CD14-positive monocyte (primary cell): ENCODE data around the gene UST. TPM values are rescaled to one million over a fixed set of nuclear protein-coding genes. Genes with fewer than 3 reads are reported as not detected.

Experiments used
- DNase-seq, 3 donors: peaks; one replicate each; pipeline ENCODE4 v3.0.0-alpha.2; 2011 to 2022
- H2AFZ ChIP-seq: 2 replicates; pipeline ENCODE4 v1.6.0; 2012; ENCODE audit warnings: mild to moderate bottlenecking, low read depth, low read length, inconsistent platforms; ENCODE audit not compliant: insufficient read depth, poor library complexity, severe bottlenecking
- H3K27ac ChIP-seq, 2 donors: 1 replicate in 1 of 2; 2 replicates in 1 of 2; pipeline ENCODE4 v1.5.1; 2012 to 2013; ENCODE audit warnings: low read length in 2 of 2, control low read depth in 1 of 2, inconsistent platforms in 1 of 2, low read depth in 1 of 2, mild to moderate bottlenecking in 1 of 2
- H3K27me3 ChIP-seq, 2 donors: one replicate each; pipeline versions ENCODE4 v1.6.0 to v1.6.1; 2011 to 2013; ENCODE audit warnings: low read length in 2 of 2; ENCODE audit not compliant: control insufficient read depth in 2 of 2, insufficient read depth in 2 of 2
- H3K36me3 ChIP-seq, 2 donors: replicated peaks in 1 of 2; 1 replicate in 1 of 2; 2 replicates in 1 of 2; pipeline versions ENCODE4 v1.5.1 to v1.6.1; 2012 to 2013; ENCODE audit warnings: low read length in 2 of 2, control low read depth in 1 of 2, inconsistent platforms in 1 of 2, mild to moderate bottlenecking in 1 of 2; ENCODE audit not compliant: insufficient read depth in 2 of 2, control insufficient read depth in 1 of 2
- H3K4me1 ChIP-seq, 2 donors: 1 replicate in 1 of 2; 2 replicates in 1 of 2; pipeline versions ENCODE4 v1.5.1 to v1.6.1; 2012 to 2013; ENCODE audit warnings: low read length in 2 of 2, control low read depth in 1 of 2, inconsistent platforms in 1 of 2, mild to moderate bottlenecking in 1 of 2, moderate library complexity in 1 of 2; ENCODE audit not compliant: insufficient read depth in 2 of 2, control insufficient read depth in 1 of 2
- H3K4me2 ChIP-seq: replicated peaks from 2 replicates; pipeline ENCODE3; 2012; ENCODE audit warnings: low read length, moderate library complexity, mild to moderate bottlenecking; ENCODE audit not compliant: poor library complexity, severe bottlenecking; ENCODE audit errors: extremely low read depth
- H3K4me3 ChIP-seq, 3 experiments: fragments of 200-600 bp in 1 of 3; sonication (generic) in 1 of 3; replicated peaks in 1 of 3; 1 replicate in 2 of 3; 2 replicates in 1 of 3; pipeline ENCODE4 v1.5.1; 2011 to 2013; ENCODE audit warnings: low read length in 3 of 3, mild to moderate bottlenecking in 3 of 3, control low read depth in 2 of 3, low read depth in 2 of 3, inconsistent platforms in 1 of 3, moderate library complexity in 1 of 3
- H3K79me2 ChIP-seq: 2 replicates; pipeline ENCODE4 v1.6.0; 2012; ENCODE audit warnings: mild to moderate bottlenecking, control low read depth, inconsistent platforms, low read length, moderate library complexity; ENCODE audit not compliant: insufficient read depth
- H3K9ac ChIP-seq: 2 replicates; pipeline ENCODE4 v1.6.0; 2017; ENCODE audit warnings: low read length, mild to moderate bottlenecking; ENCODE audit not compliant: insufficient read depth, poor library complexity, severe bottlenecking
- H3K9me3 ChIP-seq, 2 donors: replicated peaks in 1 of 2; 1 replicate in 1 of 2; 2 replicates in 1 of 2; pipeline versions ENCODE4 v1.5.1 to v1.6.1; 2012 to 2013; ENCODE audit warnings: low read length in 2 of 2, control low read depth in 1 of 2; ENCODE audit not compliant: control insufficient read depth in 1 of 2, insufficient read depth in 1 of 2
- H4K20me1 ChIP-seq: 2 replicates; pipeline ENCODE4 v1.6.0; 2012; ENCODE audit warnings: mild to moderate bottlenecking, low read length, control low read depth, moderate library complexity; ENCODE audit not compliant: insufficient read depth
- H3K27ac Mint-ChIP-seq, 7 donors: one replicate each; pipeline ENCODE4 v1.8.0; 2020; ENCODE audit warnings: mild to moderate bottlenecking in 7 of 7, mixed read lengths in 7 of 7, moderate library complexity in 6 of 7, inconsistent platforms in 2 of 7
- H3K27me3 Mint-ChIP-seq, 3 donors: one replicate each; pipeline ENCODE4 v1.8.0; 2021 to 2022; ENCODE audit warnings: low read depth in 3 of 3, mild to moderate bottlenecking in 3 of 3, mixed read lengths in 3 of 3, moderate library complexity in 3 of 3, inconsistent platforms in 1 of 3
- H3K36me3 Mint-ChIP-seq, 2 donors: one replicate each; pipeline ENCODE4 v1.8.0; 2020; ENCODE audit warnings: mixed read lengths in 2 of 2, inconsistent platforms in 1 of 2, mild to moderate bottlenecking in 1 of 2
- H3K4me1 Mint-ChIP-seq: one replicate; pipeline ENCODE4 v1.8.0; 2020; ENCODE audit warnings: mild to moderate bottlenecking, mixed read lengths
- H3K4me3 Mint-ChIP-seq, 2 donors: one replicate each; pipeline ENCODE4 v1.8.0; 2020; ENCODE audit warnings: mild to moderate bottlenecking in 2 of 2, mixed read lengths in 2 of 2, moderate library complexity in 1 of 2
- H3K9me3 Mint-ChIP-seq, 7 donors: one replicate each; pipeline ENCODE4 v1.8.0; 2020 to 2022; ENCODE audit warnings: mixed read lengths in 7 of 7, mild to moderate bottlenecking in 6 of 7, moderate library complexity in 6 of 7, inconsistent platforms in 2 of 7
- CTCF ChIP-seq: fragments of 200-600 bp; IDR thresholded peaks from one replicate; pipeline ENCODE4 v1.8.0; 2022; ENCODE audit warnings: antibody characterized with exemption, mild to moderate bottlenecking
- WGBS: methylation state at CpG from one replicate; pipeline ENCODE4 v1.1.5; 2013; ENCODE audit warnings: missing lambda C conversion rate; ENCODE audit not compliant: insufficient coverage; 5-methylcytosine and 5-hydroxymethylcytosine counted together
- intact Hi-C, 2 donors: fragments of 100-400 bp; cut with micrococcal nuclease; formaldehyde crosslinking; loops; one replicate each; pipeline versions ENCODE4 v1.15.0 to v1.15.1; 2023
- polyA plus RNA-seq, 3 donors: library from polyadenylated mRNA; depleted of rRNA in 1 of 3; unstranded in 2 of 3; stranded (reverse) in 1 of 3; fragments of 300-500 nt in 2 of 3; fragments of >200 nt in 1 of 3; fragmentation: Illumina TruSeq in 2 of 3; gene quantifications; 1 replicate in 2 of 3; 2 replicates in 1 of 3; pipeline ENCODE4 v1.2.3, GENCODE V29; 2012 to 2021

UST gene
- polyA plus RNA-seq, 3 donors = 0.33 to 0.53 (median 0.48) TPM

DNA sequence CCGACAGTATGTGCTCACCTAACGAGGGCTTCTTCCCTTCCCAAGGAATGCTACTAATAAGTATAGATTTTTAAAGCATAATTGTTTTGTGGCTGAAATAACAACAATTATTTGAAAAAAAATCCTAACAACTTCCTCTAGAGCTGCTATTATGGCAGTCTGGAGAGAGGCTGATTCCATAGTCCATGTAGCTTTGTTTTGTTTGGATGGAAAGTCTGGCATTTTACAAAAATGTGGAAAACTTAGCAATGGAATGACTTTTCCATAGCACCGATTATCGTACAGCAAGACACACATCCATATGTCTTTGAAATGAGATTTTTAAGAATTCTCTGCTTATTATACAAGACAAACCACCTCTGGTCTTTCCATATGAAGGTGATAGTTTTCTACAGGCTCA, 318.3 kb downstream of the UST start:
- peaks cover 40% of the 10 kb centered on the region for H3K4me1 Mint-ChIP-seq
- H3K4me2 ChIP-seq = no peak overlapping the region
- no peak for TF ChIP-seq CTCF
- DNase-seq = no peak
- H3K27ac ChIP-seq = peak overlapping the region in 1 of 2 donors; percentile 80
- H3K4me1 ChIP-seq = peaks cover 33 to 34% of the 10 kb centered on the region in 2 donors
- no peak overlapping the region for H3K4me3 ChIP-seq
- no peak overlapping the region for H3K9ac ChIP-seq
- peaks cover 0 to 2% (median 1%) of the 10 kb centered on the region in 3 donors for H3K27me3 Mint-ChIP-seq
- H3K36me3 ChIP-seq = no peaks in the 10 kb centered on the region
- H3K79me2 ChIP-seq = no peaks in the 10 kb centered on the region
- no peaks in the 10 kb centered on the region for H3K27me3 ChIP-seq
- no peaks in the 10 kb centered on the region for H4K20me1 ChIP-seq
- H3K36me3 Mint-ChIP-seq = no peaks in the 10 kb centered on the region
- intact Hi-C loops = no loop called here
- no peak overlapping the region for H3K4me3 Mint-ChIP-seq
- WGBS = no CpG with 5 or more reads among the region's 4 CpGs
- H3K9me3 ChIP-seq = no peaks in the 10 kb centered on the region
- H2AFZ ChIP-seq = peak overlapping the region; percentile 79
- H3K27ac Mint-ChIP-seq = peak overlapping the region in 5 of 7 donors; percentile 90 to 98 (median 95)
- H3K9me3 Mint-ChIP-seq = no peaks in the 10 kb centered on the region

GRCh38 chr6:149065658-149066556, 319.1 kb downstream of the UST start:
- peak overlapping the region; percentile 79 for H2AFZ ChIP-seq
- no peak for TF ChIP-seq CTCF
- no peaks in the 10 kb centered on the region for H3K27me3 ChIP-seq

More at GRCh38 chr6:149065658-149066556, 319.1 kb downstream of the UST start:
- H3K4me3 ChIP-seq = peak overlapping the region in 1 of 3 experiments; percentile 23
- H3K9me3 Mint-ChIP-seq = no peaks in the 10 kb centered on the region
- H3K4me3 Mint-ChIP-seq = peak overlapping the region; percentile 61 to 84
- H3K79me2 ChIP-seq = no peaks in the 10 kb centered on the region
- peaks cover 0 to 1% (median 0%) of the 10 kb centered on the region in 3 donors for H3K27me3 Mint-ChIP-seq
- no peaks in the 10 kb centered on the region for H3K36me3 Mint-ChIP-seq
- intact Hi-C loops = no loop called here
- H3K4me1 Mint-ChIP-seq = peaks cover 32% of the 10 kb centered on the region
- H3K9me3 ChIP-seq = no peaks in the 10 kb centered on the region
- peak; percentile 85 to 90 (median 89) for DNase-seq
- 17% methylated on average over 6 of the region's 8 CpGs for WGBS
- peak overlapping the region; percentile 90 to 98 (median 94) for H3K27ac Mint-ChIP-seq
- H3K36me3 ChIP-seq = no peaks in the 10 kb centered on the region
- no peak overlapping the region for H3K9ac ChIP-seq
- peaks cover 26% of the 10 kb centered on the region in 2 donors for H3K4me1 ChIP-seq
- peak overlapping the region; percentile 79 to 80 for H3K27ac ChIP-seq
- peak overlapping the region; percentile 59 for H3K4me2 ChIP-seq
- H4K20me1 ChIP-seq = no peaks in the 10 kb centered on the region
